ENCODE results near the gene JPH4.
A peak's percentile ranks its signal among the peaks of the same experiment; 100 is the strongest.
"Not testable (repeated sequence)": the region's sequence is repeated elsewhere in the genome, so short reads cannot be mapped to it uniquely, and the experiment has no call there.

Gene JPH4

DNA sequence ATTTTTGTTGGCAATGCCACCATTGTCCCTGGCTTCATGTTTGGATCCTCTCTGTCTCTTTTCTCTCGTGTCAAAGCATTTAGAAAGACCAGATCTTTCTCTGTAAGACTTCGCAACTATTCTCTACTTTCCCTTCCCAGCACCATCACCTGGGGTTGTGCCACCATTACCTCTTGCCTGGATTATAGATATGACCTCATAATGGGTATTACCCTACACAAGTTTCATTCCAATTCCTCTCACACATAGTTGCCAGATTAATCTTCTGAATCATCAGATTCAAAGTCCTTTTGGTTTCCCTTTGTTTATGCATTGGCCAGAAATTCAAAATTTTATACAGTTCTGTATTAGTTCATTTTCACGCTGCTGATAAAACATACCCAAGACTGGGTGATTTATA is 30.4 kb upstream of the JPH4 start:
- DNase-seq (ENCODE audit: low read depth in 2 of 2) = no peak

DNA sequence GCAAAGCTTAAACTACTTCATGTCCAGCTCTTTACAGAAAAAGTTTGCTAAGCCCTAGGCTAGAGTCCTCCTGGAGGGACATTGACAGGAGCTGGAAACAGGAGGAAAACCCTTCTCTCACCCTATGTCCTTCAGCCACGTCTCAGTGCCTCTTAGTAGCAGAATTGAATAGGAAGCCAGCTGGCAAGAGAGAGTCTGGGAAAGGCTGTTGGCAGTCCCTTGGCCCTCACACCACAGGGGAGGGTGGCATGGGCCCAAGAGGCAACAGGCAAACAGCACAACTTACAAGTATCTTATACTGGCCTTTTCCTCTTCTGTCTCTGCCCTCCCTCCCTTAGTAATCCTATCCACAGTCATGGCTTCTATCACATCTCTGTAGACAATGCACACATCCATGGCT is 29.9 kb upstream of the JPH4 start:
- DNase-seq (ENCODE audit: low read depth in 2 of 2) = no peak

DNA sequence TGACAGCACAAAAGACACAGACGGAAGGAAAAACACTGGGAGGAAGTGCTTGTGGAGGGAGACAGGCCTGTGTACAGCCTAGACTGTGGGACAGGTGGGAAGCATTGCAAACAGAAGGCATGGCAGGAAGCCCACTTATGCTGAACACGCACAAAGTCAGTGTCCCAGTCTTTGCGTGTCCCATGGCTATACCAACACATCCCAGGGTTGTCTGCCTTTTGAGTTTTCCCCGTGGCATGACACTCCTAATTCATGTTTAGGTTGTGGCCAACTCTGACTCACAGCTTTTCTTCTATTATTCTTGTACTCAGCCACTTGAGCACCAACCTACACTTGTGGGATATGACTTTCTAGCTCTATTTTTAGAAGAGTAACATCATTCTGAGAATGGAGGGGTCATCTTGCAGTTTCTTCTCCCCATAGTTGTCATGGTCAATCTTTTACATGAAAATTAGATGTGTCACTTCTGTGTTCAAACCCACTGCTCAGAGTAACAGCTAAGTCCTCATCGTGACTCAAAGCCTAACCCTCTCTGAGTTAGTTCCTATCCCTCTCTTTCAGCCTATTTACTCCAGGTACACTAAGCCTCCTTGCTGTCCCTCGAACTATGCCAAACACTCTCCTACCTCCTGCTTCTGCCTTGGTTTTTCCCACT is 27.5 kb upstream of the JPH4 start:
- no peak for DNase-seq (ENCODE audit: low read depth in 2 of 2)

DNA sequence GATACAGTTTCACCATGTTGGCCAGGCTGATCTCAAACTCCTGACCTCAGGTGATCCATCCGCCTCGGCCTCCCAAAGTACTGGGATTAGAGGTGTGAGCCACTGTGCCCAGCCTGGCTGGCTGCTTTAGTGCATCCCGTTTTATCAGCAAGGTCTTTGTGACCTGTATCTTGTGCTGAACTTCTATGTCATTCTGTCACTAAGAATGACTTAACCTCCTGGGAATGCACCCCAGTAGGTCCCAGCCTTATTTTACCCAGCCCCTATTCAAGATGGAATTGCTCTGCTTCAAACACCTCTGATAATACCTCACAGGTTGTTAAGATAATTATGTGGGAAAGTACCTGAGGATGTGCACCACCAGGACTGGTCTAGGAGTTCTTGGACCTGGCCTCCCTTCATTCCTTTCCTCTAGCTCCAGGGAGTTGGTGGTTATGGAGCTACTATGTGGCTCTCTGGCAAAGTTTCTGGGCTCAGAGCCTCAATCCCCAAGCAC is 26.1 kb upstream of the JPH4 start:
- DNase-seq (ENCODE audit: low read depth in 2 of 2) = no peak

DNA sequence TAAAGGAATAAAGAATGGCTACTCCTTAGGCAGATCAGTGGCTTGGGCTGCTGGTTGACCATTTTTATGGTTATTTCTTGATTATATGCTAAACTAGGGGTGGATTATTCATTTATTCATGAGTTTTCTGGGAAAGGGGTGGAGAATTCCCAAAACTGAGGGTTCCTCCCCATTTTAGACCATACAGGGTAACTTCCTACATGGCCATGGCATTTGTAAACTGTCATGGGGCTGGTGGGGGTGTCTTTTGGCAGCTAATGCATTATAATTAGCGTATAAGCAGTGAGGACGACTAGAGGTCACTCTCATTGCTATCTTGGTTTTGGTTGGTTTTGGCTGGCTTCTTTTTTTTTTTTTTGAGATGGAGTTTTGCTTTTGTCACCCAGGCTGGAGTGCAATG is 25.6 kb upstream of the JPH4 start:
- no peak for DNase-seq (ENCODE audit: low read depth in 2 of 2)

DNA sequence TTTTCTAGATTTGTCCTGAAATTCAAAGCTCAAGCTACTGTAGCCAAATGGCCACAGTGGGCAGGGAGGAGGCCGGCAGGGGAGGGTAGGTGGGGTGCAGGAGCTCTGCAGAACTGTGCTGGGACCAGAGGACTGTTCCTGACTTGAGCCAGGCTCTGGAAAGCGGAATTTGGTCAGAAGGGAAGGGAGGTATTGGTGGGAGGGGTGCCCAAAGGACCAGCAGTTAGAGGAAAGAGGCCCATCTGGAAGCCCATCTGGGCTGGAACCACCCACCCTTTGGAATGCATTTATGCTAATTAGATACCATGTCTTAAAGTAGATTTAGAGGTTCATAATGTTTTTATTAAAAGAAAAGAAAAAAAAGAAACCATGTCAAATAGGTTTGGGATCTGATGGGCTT is 24.5 kb upstream of the JPH4 start:
- no peak for DNase-seq (ENCODE audit: low read depth in 2 of 2)

DNA sequence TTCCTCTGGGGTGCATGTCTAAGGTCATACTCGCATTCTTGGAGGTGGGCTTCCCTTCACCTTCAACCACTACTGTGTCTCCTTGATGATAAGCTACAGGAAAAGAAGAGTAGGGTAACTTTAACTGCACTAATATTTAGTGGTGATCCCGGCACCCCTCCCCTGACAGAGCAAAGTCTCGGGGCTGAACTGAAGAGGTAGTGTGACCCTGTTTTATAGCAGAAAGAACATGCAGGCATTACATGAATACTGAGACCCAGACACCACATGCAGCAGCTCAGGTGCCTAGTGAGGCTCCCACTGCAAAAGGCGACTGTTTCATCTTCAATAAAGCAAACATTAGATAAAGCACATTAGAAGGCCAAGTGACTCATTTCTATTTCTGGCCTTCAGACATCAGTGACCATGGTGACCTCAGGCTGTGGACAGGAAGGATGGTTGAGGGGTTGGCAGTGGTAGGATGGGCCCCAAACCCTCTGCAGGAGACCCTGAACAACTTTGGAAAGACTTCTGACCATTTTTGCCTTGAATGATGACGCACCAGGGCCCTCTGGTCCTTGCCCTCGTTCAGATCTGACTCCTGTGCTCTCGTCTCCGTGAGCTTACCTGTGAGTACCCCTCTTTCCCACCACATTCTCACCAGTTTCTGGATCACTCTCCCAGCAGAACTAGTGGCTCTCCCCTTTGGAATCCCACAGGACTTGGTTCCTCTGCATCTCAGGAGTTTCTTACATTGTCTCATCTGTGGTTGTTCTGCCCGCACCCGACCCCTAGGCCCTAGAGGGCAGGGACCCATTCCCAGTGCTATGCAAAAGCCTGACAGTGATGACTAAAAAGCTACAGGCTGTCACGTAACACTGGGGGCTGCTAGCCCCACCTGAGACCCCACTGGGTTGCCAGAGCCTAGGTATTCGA is 23.8 kb upstream of the JPH4 start:
- DNase-seq (ENCODE audit: low read depth in 2 of 2) = no peak

DNA sequence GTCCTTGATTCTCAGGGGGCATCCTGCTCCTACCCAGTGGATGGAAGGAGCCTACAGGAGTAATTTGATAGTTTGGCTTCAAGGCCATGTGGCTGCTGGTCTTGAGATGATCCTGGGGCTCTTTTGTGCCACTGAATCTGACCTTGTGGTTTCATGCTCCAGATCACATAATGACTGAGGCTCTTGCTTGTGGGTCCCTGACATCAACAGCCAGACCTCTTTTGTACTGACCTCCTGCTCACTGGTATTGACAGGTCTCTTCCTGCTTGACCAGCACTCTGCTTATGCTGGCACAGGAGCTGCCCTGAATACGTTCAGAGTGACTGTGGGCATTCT is 23.2 kb upstream of the JPH4 start:
- DNase-seq (ENCODE audit: low read depth in 2 of 2) = no peak

DNA sequence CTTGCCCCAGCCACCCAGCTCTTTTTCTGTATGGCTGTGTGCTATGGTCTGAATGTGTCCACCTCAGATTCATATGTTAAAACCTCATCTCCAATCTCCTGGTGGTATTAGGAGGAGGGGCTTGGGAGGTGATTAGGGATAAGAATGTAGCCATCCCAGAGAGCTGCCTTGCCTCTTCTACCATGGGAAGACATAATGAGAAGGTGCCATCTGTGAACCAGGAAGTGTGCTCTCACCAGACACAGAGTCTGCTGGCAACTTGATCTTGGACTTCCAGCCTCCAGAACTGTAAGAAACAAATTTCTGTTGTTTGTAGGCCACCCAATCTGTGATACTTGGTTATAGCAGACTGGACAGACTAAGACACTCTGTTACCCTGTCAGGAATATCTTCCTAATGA is 22.8 kb upstream of the JPH4 start:
- no peak for DNase-seq (ENCODE audit: low read depth in 2 of 2)

DNA sequence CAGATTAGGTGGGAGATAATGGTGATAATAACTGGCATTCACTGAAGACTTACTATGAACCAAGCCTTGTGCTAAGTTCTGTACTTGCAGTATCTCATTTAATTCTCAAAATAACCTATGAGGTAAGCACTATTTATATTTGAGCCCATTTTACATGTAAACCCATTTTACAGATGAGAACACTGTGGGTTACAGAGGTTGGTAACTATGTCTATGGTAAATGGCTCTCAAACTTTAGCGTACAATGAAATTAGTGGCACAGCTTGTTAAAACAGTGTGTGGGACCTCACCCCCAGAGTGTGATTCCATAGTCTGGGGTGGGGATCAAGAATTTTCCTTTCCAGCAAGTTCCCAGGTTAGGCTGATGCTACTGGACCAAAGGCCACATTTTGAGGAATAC is 22.2 kb upstream of the JPH4 start:
- DNase-seq (ENCODE audit: low read depth in 2 of 2) = no peak

DNA sequence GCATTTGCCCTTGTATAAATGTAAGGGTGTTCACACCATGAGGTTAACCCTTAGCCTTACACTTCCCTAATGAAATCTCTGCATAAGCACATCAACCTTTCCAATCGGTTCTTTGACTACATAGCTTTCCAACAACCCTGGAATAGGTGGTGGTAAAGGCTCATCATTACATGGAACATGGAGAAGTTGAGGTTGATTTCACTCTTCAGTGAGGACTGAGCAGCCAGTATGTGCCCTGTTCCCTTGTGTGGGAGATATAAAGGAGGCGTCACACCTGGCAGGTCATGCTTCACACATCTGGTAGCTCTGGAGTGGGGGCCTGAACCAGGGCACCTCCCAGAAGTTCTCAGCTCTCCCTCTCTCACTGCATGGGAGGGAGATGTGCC is 21.7 kb upstream of the JPH4 start:
- no peak for DNase-seq (ENCODE audit: low read depth in 2 of 2)

DNA sequence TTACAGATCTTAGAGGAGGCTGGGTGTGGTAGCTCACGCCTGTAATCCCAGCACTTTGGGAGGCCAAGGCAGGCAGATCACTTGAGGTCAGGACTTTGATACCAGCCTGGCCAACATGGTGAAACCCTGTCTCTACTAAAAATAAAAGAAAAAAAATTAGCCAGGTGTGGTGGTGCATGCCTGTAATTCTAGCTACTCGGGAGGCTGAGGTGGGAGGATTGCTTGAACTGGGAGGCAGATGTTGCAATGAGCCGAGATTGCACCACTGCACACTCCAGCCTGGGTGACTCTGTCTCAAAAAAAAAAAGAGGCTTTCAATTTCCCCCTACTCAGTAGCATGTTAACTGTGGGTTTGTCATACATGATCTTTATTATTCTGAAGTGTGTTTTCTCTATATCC is 15.6 kb upstream of the JPH4 start:
- DNase-seq (ENCODE audit: low read depth in 2 of 2) = not testable (repeated sequence)

DNA sequence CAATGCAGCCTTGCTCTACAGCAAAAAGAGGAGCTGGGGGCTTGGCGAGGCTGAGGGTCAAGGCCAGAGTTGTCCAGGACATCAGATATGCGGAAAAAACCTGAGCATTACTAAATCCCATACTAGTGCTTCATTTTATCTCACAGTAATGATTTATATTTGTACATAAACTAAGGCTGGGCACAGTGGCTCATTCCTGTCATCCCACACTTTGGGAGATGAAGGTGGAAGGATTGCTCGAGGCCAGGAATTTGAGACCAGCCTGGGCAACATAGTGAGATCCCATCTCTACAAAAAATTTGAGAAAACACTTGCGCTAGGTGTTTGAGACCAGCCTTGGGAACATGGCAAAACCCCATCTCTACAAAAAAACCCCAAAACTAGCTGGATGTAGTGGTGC is 11.6 kb upstream of the JPH4 start:
- no peak for DNase-seq (ENCODE audit: low read depth in 2 of 2)

DNA sequence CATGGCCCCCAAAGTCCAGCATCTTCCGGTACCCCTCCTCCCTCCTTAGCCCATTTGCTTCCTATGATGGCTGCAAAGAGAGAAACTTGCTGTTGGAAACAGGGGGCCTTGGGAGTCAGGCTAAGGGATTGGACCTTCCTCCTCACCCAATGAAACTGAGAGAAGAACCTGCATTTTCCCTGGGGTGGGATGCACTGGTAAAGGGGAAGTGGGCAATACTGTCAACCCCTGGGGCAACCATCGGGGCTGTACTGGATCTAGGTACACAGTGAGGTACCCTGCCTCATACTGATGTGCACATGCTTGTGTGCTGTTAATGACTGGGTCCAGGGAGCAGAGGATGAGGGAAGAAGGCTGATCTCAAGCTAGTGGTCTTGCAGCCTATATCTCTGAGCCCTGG is 11.0 kb upstream of the JPH4 start:
- DNase-seq (ENCODE audit: low read depth in 2 of 2) = no peak

DNA sequence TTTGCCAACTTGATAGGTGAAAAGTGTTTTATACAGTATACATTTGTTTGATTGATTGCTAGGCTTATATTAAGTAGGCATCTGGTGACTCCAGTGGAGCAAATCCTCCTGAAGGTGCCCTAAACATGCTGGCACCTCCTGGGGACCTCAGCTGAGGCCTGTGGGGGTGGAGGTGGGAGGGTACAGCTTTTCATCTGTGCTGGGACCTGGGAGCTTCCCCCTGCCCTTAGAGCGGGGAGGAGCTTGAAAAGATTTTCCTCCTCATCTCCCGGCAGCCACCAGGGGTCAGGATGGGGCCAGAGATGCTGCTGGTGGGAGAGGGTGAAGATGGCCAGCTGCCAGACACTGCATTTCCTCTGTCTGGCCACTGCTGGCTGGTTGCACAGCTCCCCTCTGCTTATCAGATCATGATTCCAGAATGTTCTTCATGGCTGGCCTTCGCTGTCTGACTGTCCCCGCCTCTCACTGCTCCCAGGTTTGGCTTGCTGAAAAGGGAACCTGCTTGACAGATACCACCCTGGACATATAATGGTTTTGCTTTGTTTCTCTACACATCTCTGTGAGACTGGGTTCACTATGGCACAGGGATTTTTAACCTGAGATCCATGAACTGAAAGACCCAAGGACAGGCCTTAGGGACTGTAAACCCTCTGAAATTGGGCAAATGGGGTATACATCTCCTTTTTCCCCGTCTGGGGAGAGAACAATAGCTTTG is 10.5 kb upstream of the JPH4 start:
- DNase-seq (ENCODE audit: low read depth in 2 of 2) = peak; percentile 75 to 76

DNA sequence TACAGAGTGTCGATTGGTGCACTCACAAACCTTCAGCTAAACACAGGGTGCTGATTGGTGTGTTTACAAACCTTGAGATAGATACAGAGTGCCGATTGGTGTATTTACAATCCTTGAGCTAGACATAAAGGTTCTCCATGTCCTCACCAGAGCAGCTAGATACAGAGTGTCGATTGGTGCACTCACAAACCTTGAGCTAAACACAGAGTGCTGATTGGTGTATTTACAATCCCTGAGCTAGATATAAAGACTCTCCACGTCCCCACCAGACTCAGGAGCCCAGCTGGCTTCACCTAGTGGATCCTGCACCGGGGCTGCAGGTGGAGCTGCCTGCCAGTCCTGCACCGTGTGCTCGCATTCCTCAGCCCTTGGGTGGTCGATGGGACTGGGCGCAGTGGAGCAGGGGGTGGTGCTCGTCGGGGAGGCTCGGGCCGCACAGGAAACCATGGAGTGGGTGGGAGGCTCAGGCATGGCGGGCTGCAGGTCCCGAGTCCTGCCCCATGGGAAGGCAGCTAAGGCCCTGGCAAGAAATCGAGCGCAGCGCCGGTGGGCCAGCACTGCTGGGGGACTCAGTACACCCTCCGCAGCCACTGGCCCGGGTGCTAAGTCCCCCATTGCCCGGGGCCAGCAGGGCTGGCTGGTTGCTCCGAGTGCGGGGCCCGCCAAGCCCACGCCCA is 6.1 kb upstream of the JPH4 start:
- DNase-seq (ENCODE audit: low read depth in 2 of 2) = not testable (repeated sequence)

DNA sequence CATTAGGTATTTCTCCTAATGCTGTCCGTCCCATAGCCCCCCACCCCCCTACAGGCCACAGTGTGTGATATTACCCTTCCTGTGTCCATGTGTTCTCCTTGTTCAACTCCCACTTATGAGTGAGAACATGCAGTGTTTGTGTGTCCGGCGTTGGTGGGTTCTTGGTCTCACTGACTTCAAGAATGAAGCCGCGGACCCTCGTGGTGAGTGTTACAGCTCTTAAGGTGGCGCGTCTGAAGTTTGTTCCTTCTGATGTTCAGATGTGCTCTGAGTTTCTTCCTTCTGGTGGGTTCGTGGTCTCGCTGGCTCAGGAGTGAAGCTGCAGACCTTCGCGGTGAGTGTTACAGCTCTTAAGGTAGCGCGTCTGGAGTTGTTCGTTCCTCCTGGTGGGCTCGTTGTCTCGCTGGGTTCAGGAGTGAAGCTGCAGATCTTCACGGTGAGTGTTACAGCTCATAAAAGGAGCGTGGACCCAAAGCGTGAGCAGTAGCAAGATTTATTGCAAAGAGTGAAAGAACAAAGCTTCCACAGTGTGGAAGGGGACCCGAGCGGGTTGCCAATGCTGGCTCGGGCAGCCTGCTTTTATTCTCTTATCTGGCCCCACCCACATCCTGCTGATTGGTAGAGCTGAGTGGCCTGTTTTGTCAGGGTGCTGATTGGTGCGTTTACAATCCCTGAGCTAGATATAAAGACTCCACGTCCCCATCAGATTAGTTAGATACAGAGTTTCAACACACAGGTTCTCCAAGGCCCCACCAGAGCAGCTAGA is 5.4 kb upstream of the JPH4 start:
- not testable (repeated sequence) for DNase-seq (ENCODE audit: low read depth in 2 of 2)

DNA sequence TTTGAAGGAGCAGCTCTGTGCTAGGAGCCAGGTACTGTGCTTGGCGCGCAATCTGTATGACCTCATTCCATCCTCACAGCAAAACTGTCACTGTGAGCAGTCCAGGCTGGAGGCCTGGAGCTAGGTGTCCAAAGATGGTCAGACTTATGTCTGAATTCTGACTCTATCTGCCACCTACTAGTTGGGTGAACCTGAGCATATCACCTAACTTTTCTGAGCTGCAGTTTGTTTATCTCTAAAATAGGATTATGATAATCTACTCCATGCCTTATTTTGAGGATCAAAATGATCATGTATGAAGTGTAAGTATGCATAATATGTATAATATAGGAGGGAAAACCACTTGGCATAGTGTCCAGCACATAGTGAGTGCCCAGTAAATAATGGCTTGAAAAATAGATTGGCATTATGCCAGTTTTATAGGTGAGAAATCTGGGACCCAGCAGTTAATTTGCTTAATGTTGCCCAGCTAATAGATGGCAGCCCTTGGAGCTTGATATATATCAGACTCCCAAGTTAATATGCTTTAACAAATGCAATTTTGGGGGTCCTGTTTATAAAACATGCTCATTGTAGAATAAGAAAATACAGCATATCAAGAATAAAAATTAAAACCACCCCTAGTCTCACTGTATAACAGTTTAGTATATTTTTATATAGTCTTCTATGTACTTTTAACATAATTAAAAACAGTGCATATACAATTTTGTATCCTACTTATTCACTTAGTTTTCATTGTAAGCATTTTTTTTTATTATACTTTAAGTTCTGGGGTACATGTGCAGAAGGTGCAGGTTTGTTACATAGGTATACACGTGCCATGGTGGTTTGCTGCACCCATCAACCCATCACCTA is 4.5 kb upstream of the JPH4 start:
- no peak for DNase-seq (ENCODE audit: low read depth in 2 of 2)

DNA sequence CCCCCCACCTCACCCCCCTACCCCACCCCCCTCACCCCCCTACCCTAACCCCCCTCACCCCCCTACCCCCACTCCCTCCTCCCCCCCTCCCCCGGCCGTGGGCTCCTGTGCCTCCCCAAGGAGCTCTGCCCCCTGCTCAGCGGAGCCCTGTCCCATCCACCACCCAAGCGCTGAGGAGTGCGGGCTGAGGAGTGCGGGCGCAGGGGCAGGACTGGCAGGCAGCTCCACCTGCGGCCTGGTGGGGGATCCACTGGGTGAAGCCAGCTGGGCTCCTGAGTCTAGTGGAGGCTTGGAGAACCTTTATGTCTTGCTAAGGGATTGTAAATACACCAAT is 2.3 kb upstream of the JPH4 start:
- DNase-seq (ENCODE audit: low read depth in 2 of 2) = no peak

DNA sequence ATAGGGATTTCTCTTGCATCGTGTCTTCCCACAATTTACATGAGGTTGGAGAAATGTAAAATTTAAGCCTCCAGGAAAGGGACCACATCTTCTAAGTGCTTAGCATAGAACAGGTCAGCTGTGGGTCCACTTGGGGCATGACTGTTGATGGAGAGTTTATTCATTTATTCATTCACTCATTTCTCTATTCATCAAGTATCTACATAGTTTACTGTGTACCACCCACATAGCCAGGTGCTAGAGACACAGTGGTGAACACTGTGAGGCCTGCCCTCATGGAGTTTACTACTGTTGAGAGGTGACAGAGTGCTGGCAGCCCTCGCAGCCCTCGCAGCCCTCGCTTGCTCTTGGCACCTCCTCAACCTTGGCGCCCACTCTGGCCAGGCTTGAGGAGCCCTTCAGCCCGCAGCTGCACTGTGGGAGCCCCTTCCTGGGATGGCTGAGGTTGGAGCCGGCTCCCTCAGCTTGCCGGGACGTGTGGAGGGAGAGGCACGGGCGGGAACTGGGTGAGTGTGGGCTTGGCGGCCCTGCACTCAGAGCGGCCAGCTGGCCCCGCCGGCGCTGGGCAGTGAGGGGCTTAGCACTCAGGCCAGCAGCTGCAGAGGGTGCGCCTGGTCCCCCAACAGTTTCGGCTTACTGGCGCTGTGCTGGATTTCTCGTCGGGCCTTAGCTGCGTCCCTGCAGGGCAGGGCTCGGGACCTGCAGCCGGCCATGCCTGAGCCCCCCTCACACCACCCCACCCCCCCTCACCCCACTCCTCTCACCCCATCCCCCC is 1.7 kb upstream of the JPH4 start:
- no peak for DNase-seq (ENCODE audit: low read depth in 2 of 2)
